ENCODE data around the gene PAH. TPM values are rescaled to one million over a fixed set of nuclear protein-coding genes. Genes with fewer than 3 reads are reported as not detected.

The PAH gene
- total and polyA plus RNA-seq, 3 donors from 2014 or later, result 9.3 to 23.2 (median 18.4) TPM

DNA sequence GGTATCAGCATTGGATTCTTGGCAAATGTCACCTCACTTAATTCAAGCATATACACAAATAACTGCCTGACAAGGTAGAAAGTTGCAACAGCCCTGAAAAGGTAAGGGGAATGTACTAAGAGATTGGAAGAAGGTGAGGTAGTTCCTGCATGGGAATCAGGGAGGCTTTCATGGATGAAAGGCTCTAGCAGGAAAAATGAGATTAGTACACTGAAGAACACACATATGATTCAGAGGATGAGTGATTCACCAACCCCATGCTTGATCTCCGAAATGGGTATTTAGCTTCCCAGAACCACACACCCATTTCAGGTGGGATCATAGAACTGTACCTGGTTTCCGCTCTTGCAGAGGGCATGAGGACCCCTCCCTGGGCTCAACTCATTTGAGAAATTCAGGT lies 65.8 kb downstream of the PAH start:
- Histone ChIP-seq H3K27me3 (no peaks in the 10 kb centered on the region), H3K4me1 (no peaks in the 10 kb centered on the region), H3K36me3 (ENCODE audit: low read depth, missing control alignments) (no peaks in the 10 kb centered on the region), H3K9me3 (no peaks in the 10 kb centered on the region), H3K27ac (no peak overlapping the region), H3K4me3 (no peak overlapping the region)
- intact Hi-C loops (cut with DNase I; ENCODE audit: low total_unique reads), result no loop called here
- TF ChIP-seq POLR2A (IDR thresholded peaks at IDR 0.05), result no peak
- TF ChIP-seq, protein P1, sequence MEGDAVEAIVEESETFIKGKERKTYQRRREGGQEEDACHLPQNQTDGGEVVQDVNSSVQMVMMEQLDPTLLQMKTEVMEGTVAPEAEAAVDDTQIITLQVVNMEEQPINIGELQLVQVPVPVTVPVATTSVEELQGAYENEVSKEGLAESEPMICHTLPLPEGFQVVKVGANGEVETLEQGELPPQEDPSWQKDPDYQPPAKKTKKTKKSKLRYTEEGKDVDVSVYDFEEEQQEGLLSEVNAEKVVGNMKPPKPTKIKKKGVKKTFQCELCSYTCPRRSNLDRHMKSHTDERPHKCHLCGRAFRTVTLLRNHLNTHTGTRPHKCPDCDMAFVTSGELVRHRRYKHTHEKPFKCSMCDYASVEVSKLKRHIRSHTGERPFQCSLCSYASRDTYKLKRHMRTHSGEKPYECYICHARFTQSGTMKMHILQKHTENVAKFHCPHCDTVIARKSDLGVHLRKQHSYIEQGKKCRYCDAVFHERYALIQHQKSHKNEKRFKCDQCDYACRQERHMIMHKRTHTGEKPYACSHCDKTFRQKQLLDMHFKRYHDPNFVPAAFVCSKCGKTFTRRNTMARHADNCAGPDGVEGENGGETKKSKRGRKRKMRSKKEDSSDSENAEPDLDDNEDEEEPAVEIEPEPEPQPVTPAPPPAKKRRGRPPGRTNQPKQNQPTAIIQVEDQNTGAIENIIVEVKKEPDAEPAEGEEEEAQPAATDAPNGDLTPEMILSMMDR (IDR thresholded peaks at IDR 0.05), result no peak
- no peak for DNase-seq
- WGBS, 2 donors, result 85 to 88% methylated on average over 2 of the region's 2 CpGs

DNA sequence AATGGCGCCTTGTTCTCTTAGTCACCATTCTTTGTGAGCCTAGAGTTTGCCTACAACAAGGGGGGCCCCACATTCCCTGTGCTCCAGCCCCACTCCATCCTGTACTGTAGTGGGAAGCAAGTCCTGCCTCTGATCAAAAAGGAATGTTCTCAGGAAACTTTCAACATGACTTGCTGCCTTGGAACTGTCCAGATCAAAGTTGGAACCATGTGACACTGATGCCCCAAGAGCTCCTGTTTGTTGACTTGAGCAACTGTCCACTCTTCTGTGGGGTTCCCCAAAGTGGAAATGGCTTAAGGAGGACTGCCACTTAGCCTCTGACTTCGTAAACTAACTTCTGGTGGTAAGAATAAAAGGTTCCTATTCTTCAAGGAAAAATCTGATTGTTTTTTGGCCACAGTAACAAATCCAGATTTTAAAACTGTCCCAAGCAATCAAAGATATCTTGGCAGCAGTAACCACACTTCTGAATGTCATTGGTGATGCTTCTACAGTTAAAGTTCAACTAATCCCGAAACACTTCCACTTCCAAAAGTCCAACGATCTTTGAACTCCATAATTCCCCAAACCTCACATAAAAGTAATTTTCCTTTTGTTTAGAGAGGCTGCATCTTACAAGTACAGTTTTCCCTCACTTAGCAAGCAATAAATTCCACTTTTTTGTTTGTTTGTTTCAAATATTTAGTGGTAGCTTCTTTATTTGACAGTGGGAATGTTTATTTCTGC lies 67.2 kb downstream of the PAH start:
- Histone ChIP-seq H3K36me3 (ENCODE audit: low read depth, missing control alignments) (no peaks in the 10 kb centered on the region), H3K4me1 (no peaks in the 10 kb centered on the region), H3K9me3 (no peaks in the 10 kb centered on the region), H3K4me3 (no peak overlapping the region), H3K27ac (no peak overlapping the region), H3K27me3 (no peaks in the 10 kb centered on the region)
- intact Hi-C loops (cut with DNase I; ENCODE audit: low total_unique reads), result no loop called here
- no peak for DNase-seq
- 65 to 80% methylated on average over 4 of the region's 4 CpGs for WGBS, 2 donors
- TF ChIP-seq POLR2A (IDR thresholded peaks at IDR 0.05), result no peak
- TF ChIP-seq, protein P1 (IDR thresholded peaks at IDR 0.05), result no peak

DNA sequence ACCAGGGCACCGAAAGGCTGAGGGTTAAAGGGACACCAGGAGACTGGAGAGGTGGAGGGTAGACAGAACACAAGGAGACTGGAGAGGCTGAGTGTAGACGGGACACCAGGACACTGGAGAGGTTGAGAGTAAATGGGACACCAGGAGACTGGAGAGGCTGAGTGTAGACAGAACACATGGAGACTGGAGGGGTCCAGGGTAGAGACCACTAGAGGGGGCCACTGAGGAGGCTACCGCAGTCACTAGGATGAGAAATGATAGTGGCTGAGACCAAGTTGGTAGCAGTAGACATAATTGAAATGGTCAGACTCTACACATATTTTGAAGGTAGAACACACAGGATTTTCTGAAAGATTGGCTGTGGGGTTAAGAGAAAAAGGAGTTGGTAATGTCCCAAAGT lies 68.2 kb downstream of the PAH start:
- Histone ChIP-seq H3K4me1 (no peaks in the 10 kb centered on the region), H3K9me3 (no peaks in the 10 kb centered on the region), H3K27me3 (no peaks in the 10 kb centered on the region), H3K4me3 (no peak overlapping the region), H3K36me3 (ENCODE audit: low read depth, missing control alignments) (no peaks in the 10 kb centered on the region), H3K27ac (no peak overlapping the region)
- 90 to 93% methylated on average over 3 of the region's 3 CpGs for WGBS, 2 donors
- intact Hi-C loops (cut with DNase I; ENCODE audit: low total_unique reads), result no loop called here
- no peak for TF ChIP-seq POLR2A (IDR thresholded peaks at IDR 0.05)
- TF ChIP-seq, protein P1 (IDR thresholded peaks at IDR 0.05), result no peak
- DNase-seq, result no peak

DNA sequence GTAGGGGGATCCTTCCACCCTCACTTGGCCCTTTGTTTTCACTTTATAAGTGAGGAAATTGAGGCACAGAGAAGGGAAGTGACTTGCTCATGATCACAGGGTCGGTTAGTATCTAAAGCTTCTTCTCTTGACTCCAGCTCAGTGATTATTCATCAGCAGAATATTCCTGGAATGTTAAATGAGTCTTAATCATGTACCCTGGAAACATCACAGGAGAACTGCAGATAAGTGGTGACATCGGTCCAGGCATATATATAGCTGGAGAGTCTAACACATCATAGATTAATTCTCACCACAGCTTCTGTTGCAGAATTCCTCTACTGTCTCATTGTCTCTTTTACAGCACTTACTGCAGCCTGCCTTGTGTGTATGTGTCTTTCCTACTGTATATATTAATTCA lies 69.9 kb downstream of the PAH start:
- Histone ChIP-seq H3K9me3 (no peaks in the 10 kb centered on the region), H3K27me3 (no peaks in the 10 kb centered on the region), H3K4me1 (no peaks in the 10 kb centered on the region), H3K4me3 (no peak overlapping the region), H3K27ac (no peak overlapping the region), H3K36me3 (ENCODE audit: low read depth, missing control alignments) (no peaks in the 10 kb centered on the region)
- DNase-seq, result no peak
- TF ChIP-seq, protein P1 (IDR thresholded peaks at IDR 0.05), result no peak
- TF ChIP-seq POLR2A (IDR thresholded peaks at IDR 0.05), result no peak
- WGBS, 2 donors, result 80 to 87% methylated on average over 2 of the region's 2 CpGs
- intact Hi-C loops (cut with DNase I; ENCODE audit: low total_unique reads), result no loop called here
